ENCODE results near the gene DDX59. TPM values are rescaled to one million over a fixed set of nuclear protein-coding genes. Genes with fewer than 3 reads are reported as not detected.

DDX59 gene
- total and polyA plus RNA-seq, 9 of the 15 experiments (the other 6 are each of a cell fraction or from before 2014, with no cell fraction given) = 8.3 to 30.4 (median 19.8) TPM

DNA sequence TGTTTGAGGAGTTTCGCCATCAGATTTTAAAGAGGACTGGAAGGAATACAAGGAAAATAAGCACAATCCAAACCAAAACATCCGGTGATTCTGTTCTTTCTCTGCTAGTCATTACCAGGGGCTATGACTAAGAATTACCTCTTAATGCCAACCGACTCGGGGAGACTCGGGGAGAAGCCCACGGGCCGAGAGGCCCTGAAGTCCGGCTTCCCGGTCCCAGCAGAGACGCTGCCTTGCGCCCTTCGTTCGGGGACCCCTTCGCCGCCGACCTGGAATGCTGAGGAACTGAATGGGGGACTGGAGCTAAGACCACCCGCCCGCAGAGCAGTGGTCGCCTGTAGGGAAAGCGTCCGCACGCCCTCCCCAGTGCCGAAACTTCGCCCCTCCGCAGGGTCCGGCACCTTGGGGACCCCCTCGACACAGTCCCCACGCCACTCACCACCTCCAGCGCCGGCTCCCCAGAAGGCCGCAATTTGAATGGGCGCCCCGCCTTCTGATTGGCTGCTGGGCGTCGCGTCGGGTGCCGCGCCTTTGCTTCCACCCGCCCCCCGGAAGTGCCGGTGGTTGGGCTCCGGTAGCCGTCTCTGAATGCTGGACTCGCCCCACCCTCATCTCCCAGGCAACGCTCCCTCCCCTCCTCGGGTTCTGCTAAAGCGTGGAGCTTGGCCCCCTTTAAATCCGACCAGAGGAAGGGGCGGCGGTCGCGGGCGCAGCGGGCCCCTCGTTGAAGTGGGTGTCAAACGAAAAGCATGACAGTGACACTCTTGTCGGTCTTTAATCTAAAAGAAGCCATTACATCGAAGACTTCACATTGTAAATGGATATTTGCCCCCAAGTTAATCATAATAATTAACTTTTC, 49.2 kb downstream of the DDX59 start, which contains the start of gene KIF14 (continued):
- TF ChIP-seq, protein P1, sequence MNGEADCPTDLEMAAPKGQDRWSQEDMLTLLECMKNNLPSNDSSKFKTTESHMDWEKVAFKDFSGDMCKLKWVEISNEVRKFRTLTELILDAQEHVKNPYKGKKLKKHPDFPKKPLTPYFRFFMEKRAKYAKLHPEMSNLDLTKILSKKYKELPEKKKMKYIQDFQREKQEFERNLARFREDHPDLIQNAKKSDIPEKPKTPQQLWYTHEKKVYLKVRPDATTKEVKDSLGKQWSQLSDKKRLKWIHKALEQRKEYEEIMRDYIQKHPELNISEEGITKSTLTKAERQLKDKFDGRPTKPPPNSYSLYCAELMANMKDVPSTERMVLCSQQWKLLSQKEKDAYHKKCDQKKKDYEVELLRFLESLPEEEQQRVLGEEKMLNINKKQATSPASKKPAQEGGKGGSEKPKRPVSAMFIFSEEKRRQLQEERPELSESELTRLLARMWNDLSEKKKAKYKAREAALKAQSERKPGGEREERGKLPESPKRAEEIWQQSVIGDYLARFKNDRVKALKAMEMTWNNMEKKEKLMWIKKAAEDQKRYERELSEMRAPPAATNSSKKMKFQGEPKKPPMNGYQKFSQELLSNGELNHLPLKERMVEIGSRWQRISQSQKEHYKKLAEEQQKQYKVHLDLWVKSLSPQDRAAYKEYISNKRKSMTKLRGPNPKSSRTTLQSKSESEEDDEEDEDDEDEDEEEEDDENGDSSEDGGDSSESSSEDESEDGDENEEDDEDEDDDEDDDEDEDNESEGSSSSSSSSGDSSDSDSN (IDR thresholded peaks at IDR 0.05; ENCODE audit: borderline replicate concordance in 1 of 2, low read depth in 2 of 2, low read length in 2 of 2) = no peak
- TF ChIP-seq GABPA (tag; conservative IDR thresholded peaks at IDR 0.05; ENCODE audit: low read depth) = peak; percentile 93
- no peak for TF ChIP-seq COPS2 (conservative IDR thresholded peaks at IDR 0.05)
- no peak for TF ChIP-seq ZNF551 (CRISPR knock-in tag; IDR thresholded peaks at IDR 0.05)
- TF ChIP-seq XRCC3 (IDR thresholded peaks at IDR 0.05) = no peak
- TF ChIP-seq, protein P2, sequence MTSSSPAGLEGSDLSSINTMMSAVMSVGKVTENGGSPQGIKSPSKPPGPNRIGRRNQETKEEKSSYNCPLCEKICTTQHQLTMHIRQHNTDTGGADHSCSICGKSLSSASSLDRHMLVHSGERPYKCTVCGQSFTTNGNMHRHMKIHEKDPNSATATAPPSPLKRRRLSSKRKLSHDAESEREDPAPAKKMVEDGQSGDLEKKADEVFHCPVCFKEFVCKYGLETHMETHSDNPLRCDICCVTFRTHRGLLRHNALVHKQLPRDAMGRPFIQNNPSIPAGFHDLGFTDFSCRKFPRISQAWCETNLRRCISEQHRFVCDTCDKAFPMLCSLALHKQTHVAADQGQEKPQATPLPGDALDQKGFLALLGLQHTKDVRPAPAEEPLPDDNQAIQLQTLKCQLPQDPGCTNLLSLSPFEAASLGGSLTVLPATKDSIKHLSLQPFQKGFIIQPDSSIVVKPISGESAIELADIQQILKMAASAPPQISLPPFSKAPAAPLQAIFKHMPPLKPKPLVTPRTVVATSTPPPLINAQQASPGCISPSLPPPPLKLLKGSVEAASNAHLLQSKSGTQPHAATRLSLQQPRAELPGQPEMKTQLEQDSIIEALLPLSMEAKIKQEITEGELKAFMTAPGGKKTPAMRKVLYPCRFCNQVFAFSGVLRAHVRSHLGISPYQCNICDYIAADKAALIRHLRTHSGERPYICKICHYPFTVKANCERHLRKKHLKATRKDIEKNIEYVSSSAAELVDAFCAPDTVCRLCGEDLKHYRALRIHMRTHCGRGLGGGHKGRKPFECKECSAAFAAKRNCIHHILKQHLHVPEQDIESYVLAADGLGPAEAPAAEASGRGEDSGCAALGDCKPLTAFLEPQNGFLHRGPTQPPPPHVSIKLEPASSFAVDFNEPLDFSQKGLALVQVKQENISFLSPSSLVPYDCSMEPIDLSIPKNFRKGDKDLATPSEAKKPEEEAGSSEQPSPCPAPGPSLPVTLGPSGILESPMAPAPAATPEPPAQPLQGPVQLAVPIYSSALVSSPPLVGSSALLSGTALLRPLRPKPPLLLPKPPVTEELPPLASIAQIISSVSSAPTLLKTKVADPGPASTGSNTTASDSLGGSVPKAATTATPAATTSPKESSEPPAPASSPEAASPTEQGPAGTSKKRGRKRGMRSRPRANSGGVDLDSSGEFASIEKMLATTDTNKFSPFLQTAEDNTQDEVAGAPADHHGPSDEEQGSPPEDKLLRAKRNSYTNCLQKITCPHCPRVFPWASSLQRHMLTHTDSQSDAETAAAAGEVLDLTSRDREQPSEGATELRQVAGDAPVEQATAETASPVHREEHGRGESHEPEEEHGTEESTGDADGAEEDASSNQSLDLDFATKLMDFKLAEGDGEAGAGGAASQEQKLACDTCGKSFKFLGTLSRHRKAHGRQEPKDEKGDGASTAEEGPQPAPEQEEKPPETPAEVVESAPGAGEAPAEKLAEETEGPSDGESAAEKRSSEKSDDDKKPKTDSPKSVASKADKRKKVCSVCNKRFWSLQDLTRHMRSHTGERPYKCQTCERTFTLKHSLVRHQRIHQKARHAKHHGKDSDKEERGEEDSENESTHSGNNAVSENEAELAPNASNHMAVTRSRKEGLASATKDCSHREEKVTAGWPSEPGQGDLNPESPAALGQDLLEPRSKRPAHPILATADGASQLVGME (CRISPR knock-in tag; IDR thresholded peaks at IDR 0.05) = no peak
- no peak for TF ChIP-seq TSC22D4 (tag; IDR thresholded peaks at IDR 0.05)
- TF ChIP-seq SMAD3 (CRISPR knock-in tag; conservative IDR thresholded peaks at IDR 0.05) = no peak
- TF ChIP-seq, protein P3, sequence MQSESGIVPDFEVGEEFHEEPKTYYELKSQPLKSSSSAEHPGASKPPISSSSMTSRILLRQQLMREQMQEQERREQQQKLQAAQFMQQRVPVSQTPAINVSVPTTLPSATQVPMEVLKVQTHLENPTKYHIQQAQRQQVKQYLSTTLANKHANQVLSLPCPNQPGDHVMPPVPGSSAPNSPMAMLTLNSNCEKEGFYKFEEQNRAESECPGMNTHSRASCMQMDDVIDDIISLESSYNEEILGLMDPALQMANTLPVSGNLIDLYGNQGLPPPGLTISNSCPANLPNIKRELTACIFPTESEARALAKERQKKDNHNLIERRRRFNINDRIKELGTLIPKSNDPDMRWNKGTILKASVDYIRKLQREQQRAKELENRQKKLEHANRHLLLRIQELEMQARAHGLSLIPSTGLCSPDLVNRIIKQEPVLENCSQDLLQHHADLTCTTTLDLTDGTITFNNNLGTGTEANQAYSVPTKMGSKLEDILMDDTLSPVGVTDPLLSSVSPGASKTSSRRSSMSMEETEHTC (IDR thresholded peaks at IDR 0.05) = no peak
- no peak for TF ChIP-seq ZFP36 (IDR thresholded peaks at IDR 0.05; ENCODE audit: low read depth, low read length, partially characterized antibody)
- TF ChIP-seq, protein P4, sequence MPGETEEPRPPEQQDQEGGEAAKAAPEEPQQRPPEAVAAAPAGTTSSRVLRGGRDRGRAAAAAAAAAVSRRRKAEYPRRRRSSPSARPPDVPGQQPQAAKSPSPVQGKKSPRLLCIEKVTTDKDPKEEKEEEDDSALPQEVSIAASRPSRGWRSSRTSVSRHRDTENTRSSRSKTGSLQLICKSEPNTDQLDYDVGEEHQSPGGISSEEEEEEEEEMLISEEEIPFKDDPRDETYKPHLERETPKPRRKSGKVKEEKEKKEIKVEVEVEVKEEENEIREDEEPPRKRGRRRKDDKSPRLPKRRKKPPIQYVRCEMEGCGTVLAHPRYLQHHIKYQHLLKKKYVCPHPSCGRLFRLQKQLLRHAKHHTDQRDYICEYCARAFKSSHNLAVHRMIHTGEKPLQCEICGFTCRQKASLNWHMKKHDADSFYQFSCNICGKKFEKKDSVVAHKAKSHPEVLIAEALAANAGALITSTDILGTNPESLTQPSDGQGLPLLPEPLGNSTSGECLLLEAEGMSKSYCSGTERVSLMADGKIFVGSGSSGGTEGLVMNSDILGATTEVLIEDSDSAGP (CRISPR knock-in tag; IDR thresholded peaks at IDR 0.05) = no peak
- no peak for TF ChIP-seq PHF21A (IDR thresholded peaks at IDR 0.05; ENCODE audit: borderline replicate concordance, low read depth)
- TF ChIP-seq, protein P5, sequence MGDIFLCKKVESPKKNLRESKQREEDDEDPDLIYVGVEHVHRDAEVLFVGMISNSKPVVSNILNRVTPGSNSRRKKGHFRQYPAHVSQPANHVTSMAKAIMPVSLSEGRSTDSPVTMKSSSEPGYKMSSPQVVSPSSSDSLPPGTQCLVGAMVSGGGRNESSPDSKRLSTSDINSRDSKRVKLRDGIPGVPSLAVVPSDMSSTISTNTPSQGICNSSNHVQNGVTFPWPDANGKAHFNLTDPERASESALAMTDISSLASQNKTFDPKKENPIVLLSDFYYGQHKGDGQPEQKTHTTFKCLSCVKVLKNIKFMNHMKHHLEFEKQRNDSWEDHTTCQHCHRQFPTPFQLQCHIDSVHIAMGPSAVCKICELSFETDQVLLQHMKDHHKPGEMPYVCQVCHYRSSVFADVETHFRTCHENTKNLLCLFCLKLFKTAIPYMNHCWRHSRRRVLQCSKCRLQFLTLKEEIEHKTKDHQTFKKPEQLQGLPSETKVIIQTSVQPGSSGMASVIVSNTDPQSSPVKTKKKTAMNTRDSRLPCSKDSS (IDR thresholded peaks at IDR 0.05; ENCODE audit: low read depth, partially characterized antibody) = no peak
- no peak for TF ChIP-seq CBX5 (IDR thresholded peaks at IDR 0.05; ENCODE audit: borderline replicate concordance, low read depth)

Data from K562 (cell line).